PC-3 (cell line): ENCODE measurements around the gene ADGRL3. TPM values are rescaled to one million over a fixed set of nuclear protein-coding genes. Genes with fewer than 3 reads are reported as not detected.

Experiments
- ATAC-seq: fragments of 200-7000 bp; cut with Tn5 transposase; 2 replicates; pipeline ENCODE4 v1.9.1; 2020; ENCODE audit warnings: mild to moderate bottlenecking, moderate library complexity
- BruUV-seq: library from RNA; stranded (reverse); fragments of 400-500 nt; replicated peaks from 2 replicates; lab custom pipeline; 2021; lab: Mats Ljungman, UMichigan
- CTCF ChIA-PET: fragments of 300-600 bp; sonication (Branson Sonifier 250); formaldehyde crosslinking; loops from one replicate; lab custom pipeline; 2022; ENCODE audit warnings: antibody characterized with exemption; lab: Charles Lee
- POLR2A ChIA-PET: fragments of 300-600 bp; sonication (Branson Sonifier 250); formaldehyde crosslinking; loops from one replicate; lab custom pipeline; 2022; ENCODE audit warnings: antibody characterized with exemption; ENCODE audit not compliant: unreplicated experiment; lab: Charles Lee
- DNase-seq: peaks from one replicate; pipeline ENCODE4 v3.0.0-alpha.2; 2015
- H2AFZ ChIP-seq: fragments of 300-600 bp; sonication (generic); 2 replicates; pipeline ENCODE4 v1.6.0; 2016; ENCODE audit warnings: antibody characterized with exemption, low read length
- H3F3A ChIP-seq: fragments of 300-600 bp; sonication (generic); one replicate; pipeline ENCODE4 v1.6.0; 2017; ENCODE audit warnings: antibody characterized with exemption, low read length, control low read depth, mild to moderate bottlenecking; ENCODE audit not compliant: unreplicated experiment
- H3K27ac ChIP-seq: fragments of 300-600 bp; sonication (generic); 2 replicates; pipeline ENCODE4 v1.5.1; 2016; ENCODE audit warnings: mild to moderate bottlenecking, low read length
- H3K27me3 ChIP-seq: fragments of 300-600 bp; sonication (generic); 2 replicates; pipeline ENCODE4 v1.6.1; 2016; ENCODE audit warnings: low read length, mixed read lengths
- H3K36me3 ChIP-seq: fragments of 300-600 bp; sonication (generic); 2 replicates; pipeline ENCODE4 v1.6.1; 2016; ENCODE audit warnings: low read depth, mixed run types, low read length, mixed read lengths
- H3K4me1 ChIP-seq: fragments of 300-600 bp; sonication (generic); 2 replicates; pipeline ENCODE4 v1.5.1; 2016; ENCODE audit warnings: low read length; ENCODE audit not compliant: insufficient read depth
- H3K4me2 ChIP-seq: fragments of 300-600 bp; sonication (generic); 2 replicates; pipeline ENCODE4 v1.6.0; 2016; ENCODE audit warnings: low read length
- H3K4me3 ChIP-seq: fragments of 300-600 bp; sonication (generic); 2 replicates; pipeline ENCODE4 v1.5.1; 2016; ENCODE audit warnings: mild to moderate bottlenecking, low read length, mixed read lengths
- H3K79me2 ChIP-seq: fragments of 300-600 bp; sonication (generic); 2 replicates; pipeline ENCODE4 v1.6.1; 2017; ENCODE audit warnings: low read length, mixed read lengths
- H3K9ac ChIP-seq: fragments of 300-600 bp; sonication (generic); 2 replicates; pipeline ENCODE4 v1.6.0; 2016; ENCODE audit warnings: mild to moderate bottlenecking, low read length
- H3K9me2 ChIP-seq: fragments of 300-600 bp; sonication (generic); replicated peaks from 2 replicates; pipeline ENCODE4 v1.6.1; 2016; ENCODE audit warnings: mixed run types, low read length, mixed read lengths
- H3K9me3 ChIP-seq: fragments of 300-600 bp; sonication (generic); 2 replicates; pipeline ENCODE4 v1.6.1; 2016; ENCODE audit warnings: low read length, mixed read lengths
- H4K20me1 ChIP-seq: fragments of 300-600 bp; sonication (generic); 2 replicates; pipeline ENCODE4 v1.6.1; 2016; ENCODE audit warnings: low read length, mixed read lengths
- CTCF ChIP-seq: fragments of 300-600 bp; sonication (generic); conservative IDR thresholded peaks from 2 replicates; pipeline ENCODE4 v1.5.1; 2017; ENCODE audit warnings: antibody characterized with exemption, low read depth, mild to moderate bottlenecking, low read length
- EZH2 ChIP-seq: fragments of 300-600 bp; sonication (generic); IDR thresholded peaks from one replicate; pipeline ENCODE4 v1.6.1; 2017; ENCODE audit warnings: antibody characterized with exemption, mild to moderate bottlenecking, low read length; ENCODE audit not compliant: unreplicated experiment
- EZH2phosphoT487 ChIP-seq: fragments of 300-600 bp; sonication (generic); IDR thresholded peaks from 2 replicates; pipeline ENCODE4 v1.6.1; 2018; ENCODE audit warnings: mild to moderate bottlenecking, antibody characterized with exemption, low read length, borderline replicate concordance
- intact Hi-C: fragments of 100-400 bp; cut with micrococcal nuclease; formaldehyde crosslinking; loops from 2 replicates; pipeline ENCODE4 v1.9.0; 2023
- total RNA-seq: library from RNA; depleted of rRNA; stranded (reverse); fragments of >200 nt; gene quantifications from 2 replicates; pipeline ENCODE4 v1.2.3, GENCODE V29; 2014

ADGRL3 gene
- total RNA-seq, 1 experiment from 2014 or later = 0.66 TPM

- Histone ChIP-seq H3K9me2 (no peaks in the 10 kb centered on the region), H3K9me3 (no peaks in the 10 kb centered on the region), H3K4me1 (peaks cover 9% of the 10 kb centered on the region; the same call in 1 of the 2 replicates), H2AFZ (no peak overlapping the region), H3K79me2 (no peaks in the 10 kb centered on the region), H3K36me3 (no peaks in the 10 kb centered on the region), H4K20me1 (no peaks in the 10 kb centered on the region), H3K9ac (no peak overlapping the region), H3F3A (no peaks in the 10 kb centered on the region), H3K27ac (no peak overlapping the region), H3K4me2 (no peak overlapping the region), H3K4me3 (no peak overlapping the region), H3K27me3 (no peaks in the 10 kb centered on the region)
- no peak for DNase-seq
- intact Hi-C loops = no loop called here
- BruUV-seq = no TSS peak
- POLR2A ChIA-PET = no interaction called here
- ATAC-seq = no peak
- TF ChIP-seq EZH2 (no peak), CTCF (no peak), EZH2phosphoT487 (no peak)
- CTCF ChIA-PET = no interaction called here
Observed at GRCh38 chr4:61175495-61175894, 24.6 kb upstream of the ADGRL3 start.

GRCh38 chr4:61177367-61177766 lies 22.8 kb upstream of the ADGRL3 start:
- H4K20me1 ChIP-seq = no peaks in the 10 kb centered on the region
- no peak for DNase-seq
- H3K36me3 ChIP-seq = no peaks in the 10 kb centered on the region
- H3K9ac ChIP-seq = no peak overlapping the region
- no peaks in the 10 kb centered on the region for H3F3A ChIP-seq
- H3K4me1 ChIP-seq = peaks cover 9% of the 10 kb centered on the region; the same call in 1 of the 2 replicates
- no peaks in the 10 kb centered on the region for H3K79me2 ChIP-seq
- intact Hi-C loops = no loop called here
- no peaks in the 10 kb centered on the region for H3K27me3 ChIP-seq
- no peaks in the 10 kb centered on the region for H3K9me3 ChIP-seq
- no peak overlapping the region for H3K4me3 ChIP-seq
- no peak for ATAC-seq
- no peak overlapping the region for H2AFZ ChIP-seq
- BruUV-seq = no TSS peak
- CTCF ChIA-PET = no interaction called here
- H3K4me2 ChIP-seq = no peak overlapping the region
- no peaks in the 10 kb centered on the region for H3K9me2 ChIP-seq
- H3K27ac ChIP-seq = no peak overlapping the region
- TF ChIP-seq EZH2 (no peak), CTCF (no peak), EZH2phosphoT487 (no peak)
- POLR2A ChIA-PET = no interaction called here

GRCh38 chr4:61180405-61180804 lies 19.7 kb upstream of the ADGRL3 start:
- intact Hi-C loops = no loop called here
- POLR2A ChIA-PET = no interaction called here
- Histone ChIP-seq H3K79me2 (no peaks in the 10 kb centered on the region), H3K4me1 (no peaks in the 10 kb centered on the region), H3F3A (no peaks in the 10 kb centered on the region), H3K9ac (no peak overlapping the region), H3K4me3 (no peak overlapping the region), H3K4me2 (no peak overlapping the region), H2AFZ (no peak overlapping the region), H3K27me3 (no peaks in the 10 kb centered on the region), H4K20me1 (no peaks in the 10 kb centered on the region), H3K36me3 (no peaks in the 10 kb centered on the region), H3K9me2 (no peaks in the 10 kb centered on the region), H3K27ac (no peak overlapping the region), H3K9me3 (no peaks in the 10 kb centered on the region)
- CTCF ChIA-PET = no interaction called here
- ATAC-seq (no peak), DNase-seq (no peak)
- BruUV-seq = no TSS peak
- TF ChIP-seq EZH2 (no peak), EZH2phosphoT487 (no peak), CTCF (no peak)
